HepG2 (cell line): ENCODE measurements around the gene MMS19. TPM values are rescaled to one million over a fixed set of nuclear protein-coding genes. Genes with fewer than 3 reads are reported as not detected.

ENCODE experiments used
- ATAC-seq: fragments of 200-7000 bp; cut with Tn5 transposase; 3 replicates; pipeline ENCODE4 v1.9.1; 2020; ENCODE audit warnings: mild to moderate bottlenecking, moderate library complexity
- BruUV-seq: library from RNA; stranded (reverse); fragments of 400-500 nt; replicated peaks from 2 replicates; lab custom pipeline; 2021; lab: Mats Ljungman, UMichigan
- CTCF ChIA-PET: fragments of 300-600 bp; formaldehyde crosslinking; extraction: SDS; loops from one replicate; lab custom pipeline; 2021; ENCODE audit warnings: low total read pairs, inconsistent platforms, low intra/inter-chr PET ratio; lab: Yijun Ruan, JAX
- POLR2A ChIA-PET: fragments of 350-600 bp; sonication (Branson Sonifier 250); formaldehyde crosslinking; loops from one replicate; lab custom pipeline; 2020; ENCODE audit warnings: antibody characterized with exemption, inconsistent platforms; lab: Yijun Ruan, JAX
- DNase-seq: peaks from one replicate; pipeline ENCODE4 v3.0.0-alpha.2; 2015; ENCODE audit warnings: low spot score
- FAIRE-seq: peaks from 3 replicates; lab custom pipeline; 2011; peaks lifted over from hg19 to GRCh38; lab: Jason Lieb, UNC
- H2AFZ ChIP-seq: one replicate; pipeline ENCODE4 v1.6.1; 2011; ENCODE audit warnings: low read length, inconsistent platforms
- H3K27ac ChIP-seq: fragments of 300-600 bp; 3 replicates; pipeline ENCODE4 v1.8.0; 2011; ENCODE audit warnings: mixed run types, mild to moderate bottlenecking, mixed read lengths, low read length, inconsistent platforms; ENCODE audit not compliant: insufficient read depth; ENCODE audit errors: extremely low read length
- H3K27me3 ChIP-seq, 2 experiments: fragments of 200-600 bp in 1 of 2; 2 replicates in 1 of 2; 3 replicates in 1 of 2; pipeline versions ENCODE4 v1.6.0 to v1.8.0; 2011; ENCODE audit warnings: low read length in 2 of 2, mild to moderate bottlenecking in 2 of 2, moderate library complexity in 2 of 2, inconsistent platforms in 1 of 2; ENCODE audit not compliant: insufficient read depth in 2 of 2, control insufficient read depth in 1 of 2
- H3K36me3 ChIP-seq, 2 experiments: fragments of 200-600 bp in 1 of 2; replicated peaks in 1 of 2; 2 replicates in 1 of 2; 3 replicates in 1 of 2; pipeline versions ENCODE4 v1.5.1 to v1.8.0; 2011; ENCODE audit warnings: low read length in 2 of 2, inconsistent platforms in 1 of 2; ENCODE audit not compliant: insufficient read depth in 2 of 2, control insufficient read depth in 1 of 2
- H3K4me1 ChIP-seq: 2 replicates; pipeline ENCODE4 v1.5.1; 2012; ENCODE audit warnings: low read length, inconsistent platforms; ENCODE audit not compliant: insufficient read depth
- H3K4me2 ChIP-seq: 2 replicates; pipeline ENCODE4 v1.6.0; 2011; ENCODE audit warnings: low read depth, low read length, inconsistent platforms
- H3K4me3 ChIP-seq, 3 experiments: fragments of 200-600 bp in 1 of 3; sonication (generic), shearing (Covaris generic) in 1 of 3; replicated peaks in 1 of 3; 2 replicates each; pipeline ENCODE4 v1.5.1; 2011 to 2016; ENCODE audit warnings: low read length in 3 of 3, inconsistent platforms in 2 of 3, low read depth in 2 of 3, mild to moderate bottlenecking in 2 of 3, control low read depth in 1 of 3, mixed read lengths in 1 of 3; ENCODE audit not compliant: insufficient read depth in 1 of 3
- H3K79me2 ChIP-seq: one replicate; pipeline ENCODE4 v1.6.1; 2011; ENCODE audit warnings: low read length, inconsistent platforms; ENCODE audit not compliant: insufficient read depth
- H3K9ac ChIP-seq: 2 replicates; pipeline ENCODE4 v1.6.0; 2011; ENCODE audit warnings: mild to moderate bottlenecking, low read depth, low read length, inconsistent platforms; ENCODE audit not compliant: insufficient read depth
- H3K9me3 ChIP-seq: 2 replicates; pipeline ENCODE4 v1.5.1; 2012; ENCODE audit warnings: mild to moderate bottlenecking, low read length
- H4K20me1 ChIP-seq: 2 replicates; pipeline ENCODE4 v1.6.0; 2011; ENCODE audit warnings: inconsistent platforms, mild to moderate bottlenecking, low read length, moderate library complexity; ENCODE audit not compliant: insufficient read depth
- EP300 ChIP-seq, 3 experiments: sonication (generic) in 1 of 3; formaldehyde crosslinking in 1 of 3; IDR thresholded peaks; 2 replicates each; pipeline versions ENCODE4 v1.5.1 to v1.6.1; 2011 to 2020; ENCODE audit warnings: low read depth in 2 of 3, low read length in 2 of 3, borderline replicate concordance in 1 of 3, improper control_type of control experiment in 1 of 3, mild to moderate bottlenecking in 1 of 3, missing genetic modification reagents in 1 of 3, moderate library complexity in 1 of 3
- FOSL2 ChIP-seq: sonication (generic); formaldehyde crosslinking; IDR thresholded peaks from 2 replicates; pipeline ENCODE4 v1.4.0; 2020; ENCODE audit warnings: missing genetic modification reagents
- GATAD2A ChIP-seq: IDR thresholded peaks from 2 replicates; pipeline ENCODE4 v1.6.1; 2016
- HDAC2 ChIP-seq: sonication (generic); formaldehyde crosslinking; IDR thresholded peaks from 2 replicates; pipeline ENCODE4 v1.4.0; 2020; ENCODE audit warnings: missing genetic modification reagents
- MIER2 ChIP-seq: IDR thresholded peaks from 2 replicates; pipeline ENCODE4 v1.6.1; 2016; ENCODE audit warnings: missing biosample characterization, missing genetic modification reagents
- NR2F6 ChIP-seq, 2 experiments: IDR thresholded peaks; 2 replicates each; pipeline ENCODE4 v1.6.1; 2016; ENCODE audit warnings: antibody characterized with exemption in 1 of 2, mild to moderate bottlenecking in 1 of 2
- RARA ChIP-seq: IDR thresholded peaks from 2 replicates; pipeline ENCODE4 v1.6.1; 2016; ENCODE audit warnings: missing genetic modification reagents, missing compliant biosample characterization
- RXRA ChIP-seq: sonication (generic); formaldehyde crosslinking; IDR thresholded peaks from 2 replicates; pipeline ENCODE4 v1.5.1; 2020; ENCODE audit warnings: missing genetic modification reagents
- SAP130 ChIP-seq: IDR thresholded peaks from 2 replicates; pipeline ENCODE4 v1.6.1; 2016; ENCODE audit warnings: low read depth
- SKI ChIP-seq: fragments of 450-650 bp; IDR thresholded peaks from one replicate; pipeline ENCODE4 v1.6.1; 2018; ENCODE audit warnings: mild to moderate bottlenecking; ENCODE audit not compliant: partially characterized antibody
- SOX6 ChIP-seq, 2 experiments: fragments of 450-650 bp in 1 of 2; sonication (generic) in 1 of 2; formaldehyde crosslinking in 1 of 2; IDR thresholded peaks; 2 replicates each; pipeline versions ENCODE4 v1.4.0 to v1.6.1; 2017 to 2020; ENCODE audit warnings: antibody characterized with exemption in 1 of 2, mild to moderate bottlenecking in 1 of 2, missing genetic modification reagents in 1 of 2
- SP5 ChIP-seq: IDR thresholded peaks from 2 replicates; pipeline ENCODE4 v1.6.1; 2016; ENCODE audit warnings: low read depth, borderline replicate concordance
- SRSF1 ChIP-seq: fragments of 200-400 bp; formaldehyde crosslinking; optimal IDR thresholded peaks from 2 replicates; pipeline ENCODE3; 2017; ENCODE audit warnings: mild to moderate bottlenecking, low read depth, low read length, moderate library complexity
- ZC3H4 ChIP-seq: sonication (generic); formaldehyde crosslinking; IDR thresholded peaks from 2 replicates; pipeline ENCODE4 v1.4.0; 2020; ENCODE audit warnings: missing genetic modification reagents, borderline replicate concordance
- ZMYM2 ChIP-seq: sonication (generic); formaldehyde crosslinking; IDR thresholded peaks from 2 replicates; pipeline ENCODE4 v1.8.0; 2022; ENCODE audit warnings: mild to moderate bottlenecking, missing genetic modification reagents
- ZMYM3 ChIP-seq: sonication (generic); formaldehyde crosslinking; IDR thresholded peaks from 2 replicates; pipeline ENCODE4 v1.5.1; 2020; ENCODE audit warnings: mild to moderate bottlenecking, missing genetic modification reagents
- ZNF101 ChIP-seq: sonication (generic); formaldehyde crosslinking; IDR thresholded peaks from 2 replicates; pipeline ENCODE4 v1.4.0; 2020; ENCODE audit warnings: mild to moderate bottlenecking, low read depth, missing genetic modification reagents, borderline replicate concordance
- ZNF3 ChIP-seq: IDR thresholded peaks from 2 replicates; pipeline ENCODE4 v1.7.0; 2017; ENCODE audit warnings: inconsistent platforms
- ZNF430 ChIP-seq: sonication (generic); formaldehyde crosslinking; IDR thresholded peaks from 2 replicates; pipeline ENCODE4 v1.9.0; 2021; ENCODE audit warnings: mild to moderate bottlenecking, missing genetic modification reagents
- ZNF644 ChIP-seq: IDR thresholded peaks from 2 replicates; pipeline ENCODE4 v1.6.1; 2016; ENCODE audit warnings: low read depth
- ZNF713 ChIP-seq: sonication (generic); formaldehyde crosslinking; IDR thresholded peaks from 2 replicates; pipeline ENCODE4 v1.4.0; 2020; ENCODE audit warnings: mild to moderate bottlenecking, missing genetic modification reagents
- ZSCAN22 ChIP-seq: sonication (generic); formaldehyde crosslinking; IDR thresholded peaks from 2 replicates; pipeline ENCODE4 v1.4.0; 2020; ENCODE audit warnings: mild to moderate bottlenecking, missing genetic modification reagents
- WGBS: methylation state at CpG from one replicate; pipeline ENCODE4 v1.1.6; 2017; ENCODE audit warnings: low lambda C conversion rate; 5-methylcytosine and 5-hydroxymethylcytosine counted together
- in situ Hi-C: cut with HindIII; loops from 2 replicates; pipeline ENCODE4 v1.10.0; 2017; ENCODE audit warnings: low pct_unique_long_range_greater_than_20kb; ENCODE audit not compliant: extremely low pct_ligation_motif_present
- intact Hi-C: fragments of 100-400 bp; cut with micrococcal nuclease; formaldehyde crosslinking; loops from one replicate; pipeline ENCODE4 v1.10.0; 2022; ENCODE audit not compliant: unreplicated experiment
- polyA plus RNA-seq, 8 experiments: library from polyadenylated mRNA; depleted of rRNA in 3 of 8; stranded (reverse) in 7 of 8; unstranded in 1 of 8; fragments of >200 nt; fragmentation: Illumina TruSeq in 4 of 8; extraction: Trizol in 4 of 8; gene quantifications; 2 replicates each; pipeline versions ENCODE4 v1.2.1 to v1.2.3, GENCODE V29; 2011 to 2016; ENCODE audit warnings: low read depth in 4 of 8, missing spikeins in 1 of 8, mixed read lengths in 1 of 8; ENCODE audit not compliant: insufficient read depth in 1 of 8
- total RNA-seq, 5 experiments: library from RNA; depleted of rRNA; stranded (reverse); fragments of >200 nt; fragmentation: Illumina TruSeq; extraction: Trizol; gene quantifications; 2 replicates each; pipeline ENCODE4 v1.2.3, GENCODE V29; 2016; ENCODE audit warnings: low read depth in 1 of 5
- TF ChIP-seq, protein P1 (sequence below): IDR thresholded peaks from 2 replicates; pipeline ENCODE4 v1.4.0; 2020; ENCODE audit warnings: mild to moderate bottlenecking, missing genetic modification reagents

The MMS19 gene
- total and polyA plus RNA-seq, 2 of the 13 experiments (the other 11 are each of a cell fraction or from before 2014, with no cell fraction given), result 76.4 to 107 TPM

DNA sequence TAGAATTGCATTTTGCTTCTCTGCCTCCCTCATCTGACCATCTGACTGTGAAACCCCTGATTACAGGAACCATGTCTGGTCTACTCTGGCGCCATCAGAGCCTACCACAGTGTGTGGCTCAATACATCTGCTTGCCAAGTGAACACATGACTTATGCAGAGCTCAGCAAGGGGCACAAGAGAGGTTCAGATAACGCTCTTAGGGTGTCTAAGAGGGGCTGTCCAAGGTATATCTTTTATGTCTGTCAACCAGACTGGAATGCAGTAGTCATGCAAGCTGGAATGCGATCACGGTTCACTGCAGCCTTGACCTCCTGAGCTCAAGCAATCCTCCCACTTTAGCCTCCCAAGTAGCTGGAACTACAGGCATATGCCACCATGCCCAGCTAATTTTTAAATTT is 86.8 kb downstream of the MMS19 start:
- no peaks in the 10 kb centered on the region for H3K36me3 ChIP-seq
- 3% methylated on average over 4 of the region's 4 CpGs for WGBS
- H3K9me3 ChIP-seq, result no peaks in the 10 kb centered on the region
- peak; percentile 58 for ATAC-seq
- H3K79me2 ChIP-seq, result no peaks in the 10 kb centered on the region
- peaks cover 62% of the 10 kb centered on the region for H3K4me1 ChIP-seq
- no peak overlapping the region for H3K4me3 ChIP-seq
- in situ Hi-C loops (no loop called here), intact Hi-C loops (no loop called here)
- peak; percentile 90 for DNase-seq
- H2AFZ ChIP-seq, result no peak overlapping the region
- H4K20me1 ChIP-seq, result no peaks in the 10 kb centered on the region
- no peaks in the 10 kb centered on the region for H3K27me3 ChIP-seq
- peak overlapping the region; percentile 53 for H3K27ac ChIP-seq
- H3K4me2 ChIP-seq, result peak overlapping the region; percentile 16; the same call in 1 of the 2 replicates
- BruUV-seq, result no TSS peak
- ChIA-PET POLR2A (interaction anchor here (0.8 kb wide), 1 partner anchor 10 kb away, joined by 6 read pairs; the partner anchor contains the start of gene RRP12), CTCF (no interaction called here)
- no peak for FAIRE-seq
- H3K9ac ChIP-seq, result no peak overlapping the region
- TF ChIP-seq SRSF1, result no peak
- TF ChIP-seq SOX6 (IDR thresholded peaks at IDR 0.05), result no peak
- 0 out of 2 replicates have a peak, but pooled peaks have one; percentile 40 for TF ChIP-seq SOX6 (CRISPR knock-in tag; IDR thresholded peaks at IDR 0.05)
- no peak for TF ChIP-seq ZNF3
- 0 out of 2 replicates have a peak, but pooled peaks have one; percentile 36 for TF ChIP-seq SP5 (CRISPR knock-in tag)
- no peak for TF ChIP-seq ZC3H4
- peak; percentile 51; the same call in 1 of the 2 replicates for TF ChIP-seq ZMYM3 (CRISPR knock-in tag)
- TF ChIP-seq HDAC2, result peak; percentile 38; the same call in 1 of the 2 replicates
- TF ChIP-seq ZMYM2 (CRISPR knock-in tag), result 0 out of 2 replicates have a peak, but pooled peaks have one; percentile 23
- TF ChIP-seq MIER2 (CRISPR knock-in tag), result 0 out of 2 replicates have a peak, but pooled peaks have one; percentile 26
- peak; percentile 77 for TF ChIP-seq SKI
- no peak for TF ChIP-seq ZNF713
- TF ChIP-seq ZSCAN22 (CRISPR knock-in tag), result peak; percentile 95
- TF ChIP-seq ZNF430, result 0 out of 2 replicates have a peak, but pooled peaks have one; percentile 23
- peak; percentile 84 for TF ChIP-seq RARA (CRISPR knock-in tag)
- TF ChIP-seq NR2F6 (IDR thresholded peaks at IDR 0.05), result peak; percentile 58
- peak; percentile 87 for TF ChIP-seq NR2F6 (CRISPR knock-in tag; IDR thresholded peaks at IDR 0.05)
- peak; percentile 65 for TF ChIP-seq FOSL2 (CRISPR knock-in tag)
- peak; percentile 54; the same call in 1 of the 2 replicates for TF ChIP-seq SAP130 (CRISPR knock-in tag)
- TF ChIP-seq ZNF101 (CRISPR knock-in tag), result no peak
- TF ChIP-seq ZNF644 (CRISPR knock-in tag), result 0 out of 2 replicates have a peak, but pooled peaks have one; percentile 48
- TF ChIP-seq GATAD2A, result peak; percentile 51; the same call in 1 of the 2 replicates
- peak; percentile 67; the same call in 1 of the 2 replicates for TF ChIP-seq RXRA (CRISPR knock-in tag)
- TF ChIP-seq, protein P1, sequence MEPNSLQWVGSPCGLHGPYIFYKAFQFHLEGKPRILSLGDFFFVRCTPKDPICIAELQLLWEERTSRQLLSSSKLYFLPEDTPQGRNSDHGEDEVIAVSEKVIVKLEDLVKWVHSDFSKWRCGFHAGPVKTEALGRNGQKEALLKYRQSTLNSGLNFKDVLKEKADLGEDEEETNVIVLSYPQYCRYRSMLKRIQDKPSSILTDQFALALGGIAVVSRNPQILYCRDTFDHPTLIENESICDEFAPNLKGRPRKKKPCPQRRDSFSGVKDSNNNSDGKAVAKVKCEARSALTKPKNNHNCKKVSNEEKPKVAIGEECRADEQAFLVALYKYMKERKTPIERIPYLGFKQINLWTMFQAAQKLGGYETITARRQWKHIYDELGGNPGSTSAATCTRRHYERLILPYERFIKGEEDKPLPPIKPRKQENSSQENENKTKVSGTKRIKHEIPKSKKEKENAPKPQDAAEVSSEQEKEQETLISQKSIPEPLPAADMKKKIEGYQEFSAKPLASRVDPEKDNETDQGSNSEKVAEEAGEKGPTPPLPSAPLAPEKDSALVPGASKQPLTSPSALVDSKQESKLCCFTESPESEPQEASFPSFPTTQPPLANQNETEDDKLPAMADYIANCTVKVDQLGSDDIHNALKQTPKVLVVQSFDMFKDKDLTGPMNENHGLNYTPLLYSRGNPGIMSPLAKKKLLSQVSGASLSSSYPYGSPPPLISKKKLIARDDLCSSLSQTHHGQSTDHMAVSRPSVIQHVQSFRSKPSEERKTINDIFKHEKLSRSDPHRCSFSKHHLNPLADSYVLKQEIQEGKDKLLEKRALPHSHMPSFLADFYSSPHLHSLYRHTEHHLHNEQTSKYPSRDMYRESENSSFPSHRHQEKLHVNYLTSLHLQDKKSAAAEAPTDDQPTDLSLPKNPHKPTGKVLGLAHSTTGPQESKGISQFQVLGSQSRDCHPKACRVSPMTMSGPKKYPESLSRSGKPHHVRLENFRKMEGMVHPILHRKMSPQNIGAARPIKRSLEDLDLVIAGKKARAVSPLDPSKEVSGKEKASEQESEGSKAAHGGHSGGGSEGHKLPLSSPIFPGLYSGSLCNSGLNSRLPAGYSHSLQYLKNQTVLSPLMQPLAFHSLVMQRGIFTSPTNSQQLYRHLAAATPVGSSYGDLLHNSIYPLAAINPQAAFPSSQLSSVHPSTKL (CRISPR knock-in tag), result peak; percentile 59
- TF ChIP-seq EP300 (IDR thresholded peaks at IDR 0.05; ENCODE audit: low read depth in 2 of 2, low read length in 2 of 2), result peak in 1 of 2 experiments; percentile 33; a peak in 1 of 4 replicates
- no peak for TF ChIP-seq EP300 (CRISPR knock-in tag; IDR thresholded peaks at IDR 0.05; ENCODE audit: borderline replicate concordance)
